CD4-positive, alpha-beta T cell (primary cell): ENCODE data around the gene TXLNA. TPM values are rescaled to one million over a fixed set of nuclear protein-coding genes. Genes with fewer than 3 reads are reported as not detected.

Experiments
- ATAC-seq: fragments of 200-7000 bp; cut with Tn5 transposase; one replicate; pipeline ENCODE4 v1.10.0; 2022; ENCODE audit warnings: mild to moderate bottlenecking; ENCODE audit not compliant: poor library complexity
- CTCF ChIA-PET: fragments of 350-600 bp; sonication (Branson Sonifier 250); formaldehyde crosslinking; loops from one replicate; lab custom pipeline; 2021; ENCODE audit warnings: antibody characterized with exemption, inconsistent platforms; lab: Charles Lee
- POLR2A ChIA-PET: fragments of 350-600 bp; sonication (Branson Sonifier 250); formaldehyde crosslinking; loops from one replicate; lab custom pipeline; 2021; ENCODE audit warnings: antibody characterized with exemption, inconsistent platforms; lab: Charles Lee
- DNase-seq, 14 experiments: peaks; one replicate each; pipeline ENCODE4 v3.0.0-alpha.2; 2013 to 2020; ENCODE audit warnings: mixed read lengths in 2 of 14
- H3K27ac ChIP-seq, 2 donors: one replicate each; pipeline versions ENCODE4 v1.5.1 to v1.7.0; 2013; ENCODE audit warnings: low read length in 2 of 2, low read depth in 1 of 2, mild to moderate bottlenecking in 1 of 2
- H3K27me3 ChIP-seq, 2 experiments: 1 replicate in 1 of 2; 2 replicates in 1 of 2; pipeline versions ENCODE4 v1.6.1 to v1.7.0; 2013; ENCODE audit warnings: low read length in 2 of 2, control low read depth in 1 of 2, mild to moderate bottlenecking in 1 of 2, moderate library complexity in 1 of 2; ENCODE audit not compliant: insufficient read depth in 2 of 2, control insufficient read depth in 1 of 2
- H3K36me3 ChIP-seq: one replicate; pipeline ENCODE4 v1.6.1; 2013; ENCODE audit warnings: low read length, control low read depth; ENCODE audit not compliant: insufficient read depth
- H3K4me1 ChIP-seq: one replicate; pipeline ENCODE4 v1.6.1; 2013; ENCODE audit warnings: low read length, control low read depth; ENCODE audit not compliant: insufficient read depth
- H3K4me3 ChIP-seq: one replicate; pipeline ENCODE4 v1.5.1; 2013; ENCODE audit warnings: mild to moderate bottlenecking, low read length, moderate library complexity
- H3K9me3 ChIP-seq, 2 experiments: 1 replicate in 1 of 2; 2 replicates in 1 of 2; pipeline versions ENCODE4 v1.6.1 to v1.7.0; 2013; ENCODE audit warnings: low read length in 2 of 2, mild to moderate bottlenecking in 2 of 2, control low read depth in 1 of 2, moderate library complexity in 1 of 2; ENCODE audit not compliant: control insufficient read depth in 1 of 2, insufficient read depth in 1 of 2
- H3K27ac Mint-ChIP-seq: one replicate; pipeline ENCODE4 v1.8.0; 2020; ENCODE audit warnings: mixed read lengths
- H3K27me3 Mint-ChIP-seq: one replicate; pipeline ENCODE4 v1.8.0; 2021; ENCODE audit warnings: mixed read lengths
- H3K36me3 Mint-ChIP-seq: one replicate; pipeline ENCODE4 v1.8.0; 2021; ENCODE audit warnings: low read depth, mixed read lengths
- H3K4me1 Mint-ChIP-seq: one replicate; pipeline ENCODE4 v1.8.0; 2021; ENCODE audit warnings: low read depth, mixed read lengths
- H3K4me3 Mint-ChIP-seq: one replicate; pipeline ENCODE4 v1.8.0; 2020; ENCODE audit warnings: mild to moderate bottlenecking, mixed read lengths
- H3K9me3 Mint-ChIP-seq: one replicate; pipeline ENCODE4 v1.8.0; 2020; ENCODE audit warnings: mixed read lengths
- CTCF ChIP-seq: fragments of 200-600 bp; IDR thresholded peaks from one replicate; pipeline ENCODE4 v1.8.0; 2022; ENCODE audit warnings: antibody characterized with exemption, mild to moderate bottlenecking
- intact Hi-C, 2 experiments: fragments of 100-400 bp; cut with DNase I in 1 of 2; cut with micrococcal nuclease in 1 of 2; formaldehyde crosslinking; loops; one replicate each; pipeline versions ENCODE4 v1.15.1 to v1.9.0; 2023 to 2025; cut with DNase I, micrococcal nuclease
- total RNA-seq, 174 experiments: library from RNA in 2 of 174; stranded (reverse) in 2 of 174; gene quantifications; one replicate each; pipeline ENCODE4 v1.2.3 and lab custom pipeline; 2021 to 2026

The TXLNA gene
- total RNA-seq, 2 experiments from 2014 or later, result 6.3 to 6.4 TPM

- H3K4me1 Mint-ChIP-seq, result peaks cover 59% of the 10 kb centered on the region
- CTCF ChIA-PET, result interaction anchor here (2.3 kb wide), 1 partner anchor 19 kb away, joined by 12 read pairs; no protein-coding TSS in a partner anchor
- peaks cover 64% of the 10 kb centered on the region for H3K4me1 ChIP-seq
Measured at GRCh38 chr1:32197074-32197473, 17.6 kb downstream of the TXLNA start.

GRCh38 chr1:32197837-32198236 lies 18.4 kb downstream of the TXLNA start:
- CTCF ChIA-PET, result interaction anchor here (2.3 kb wide), 1 partner anchor 18 kb away, joined by 12 read pairs; no protein-coding TSS in a partner anchor
- H3K4me1 Mint-ChIP-seq, result peaks cover 65% of the 10 kb centered on the region
- intact Hi-C loops, result no loop called here
- H3K9me3 Mint-ChIP-seq, result no peaks in the 10 kb centered on the region
- POLR2A ChIA-PET, result interaction anchor here (0.6 to 3.9 kb wide), 6 partner anchors 8 to 149 kb away, joined by 3 to 17 read pairs (median 5); partner anchors contain the start of genes IQCC, KPNA6 and TXLNA
- Histone ChIP-seq H3K27ac (no peak overlapping the region), H3K4me3 (no peak overlapping the region), H3K9me3 (no peaks in the 10 kb centered on the region), H3K4me1 (peaks cover 72% of the 10 kb centered on the region), H3K36me3 (peaks cover 51% of the 10 kb centered on the region), H3K27me3 (no peaks in the 10 kb centered on the region)
- DNase-seq, result no peak
- no peak for TF ChIP-seq CTCF
- peak overlapping the region; percentile 76 for H3K27ac Mint-ChIP-seq
- no peak for ATAC-seq
- peak overlapping the region; percentile 45 for H3K4me3 Mint-ChIP-seq
- H3K27me3 Mint-ChIP-seq, result no peaks in the 10 kb centered on the region
- peaks cover 54% of the 10 kb centered on the region for H3K36me3 Mint-ChIP-seq

More at GRCh38 chr1:32197074-32197473, 17.6 kb downstream of the TXLNA start:
- POLR2A ChIA-PET, result interaction anchor here (0.6 to 3.9 kb wide), 8 partner anchors 9 to 150 kb away, joined by 3 to 17 read pairs (median 3); partner anchors contain the start of genes IQCC, KPNA6 and TXLNA
- no peak overlapping the region for H3K27ac ChIP-seq
- H3K4me3 ChIP-seq, result no peak overlapping the region
- Mint-ChIP-seq H3K27ac (peak overlapping the region; percentile 65), H3K9me3 (no peaks in the 10 kb centered on the region), H3K36me3 (peaks cover 62% of the 10 kb centered on the region), H3K27me3 (no peaks in the 10 kb centered on the region), H3K4me3 (peak overlapping the region; percentile 45)
- no peak for TF ChIP-seq CTCF
- intact Hi-C loops, result no loop called here
- no peaks in the 10 kb centered on the region for H3K27me3 ChIP-seq
- H3K9me3 ChIP-seq, result no peaks in the 10 kb centered on the region
- no peak for ATAC-seq
- H3K36me3 ChIP-seq, result peaks cover 58% of the 10 kb centered on the region
- no peak for DNase-seq

- peak overlapping the region; percentile 76 for H3K27ac Mint-ChIP-seq
- peaks cover 74% of the 10 kb centered on the region for H3K4me1 ChIP-seq
- H3K9me3 Mint-ChIP-seq, result no peaks in the 10 kb centered on the region
- no peak for TF ChIP-seq CTCF
- H3K9me3 ChIP-seq, result no peaks in the 10 kb centered on the region
- DNase-seq (no peak), ATAC-seq (no peak)
- CTCF ChIA-PET, result interaction anchor here (2.3 kb wide), 1 partner anchor 17 kb away, joined by 12 read pairs; no protein-coding TSS in a partner anchor
- H3K4me1 Mint-ChIP-seq, result peaks cover 68% of the 10 kb centered on the region
- H3K27ac ChIP-seq, result no peak overlapping the region
- H3K36me3 ChIP-seq, result peaks cover 46% of the 10 kb centered on the region
- intact Hi-C loops, result no loop called here
- peaks cover 51% of the 10 kb centered on the region for H3K36me3 Mint-ChIP-seq
- H3K27me3 ChIP-seq, result no peaks in the 10 kb centered on the region
- H3K4me3 Mint-ChIP-seq, result peak overlapping the region; percentile 72
- H3K27me3 Mint-ChIP-seq, result no peaks in the 10 kb centered on the region
- H3K4me3 ChIP-seq, result no peak overlapping the region
- POLR2A ChIA-PET, result interaction anchor here (1.3 to 3.8 kb wide), 3 partner anchors 18 to 196 kb away, joined by 4 to 17 read pairs (median 7); partner anchors contain the start of genes KPNA6 and TXLNA
Measured at GRCh38 chr1:32198237-32199042, 19.0 kb downstream of the TXLNA start.
